GM12801 (cell line): ENCODE measurements around the gene CSNK1G2.

ENCODE experiments used
- CTCF ChIP-seq: IDR thresholded peaks from one replicate; pipeline ENCODE4 v1.5.1; 2011; ENCODE audit warnings: control low read depth; ENCODE audit not compliant: insufficient read length; ENCODE audit errors: extremely low read depth

CSNK1G2 gene

GRCh38 chr19:1953441-1954094 is 12.6 kb downstream of the CSNK1G2 start:
- no peak for TF ChIP-seq CTCF

GRCh38 chr19:1954532-1954933 is 13.6 kb downstream of the CSNK1G2 start:
- TF ChIP-seq CTCF: no peak

GRCh38 chr19:1955171-1956121 is 14.5 kb downstream of the CSNK1G2 start:
- TF ChIP-seq CTCF: no peak

- no peak for TF ChIP-seq CTCF
Measured at GRCh38 chr19:1956122-1956494, 15.1 kb downstream of the CSNK1G2 start.

- no peak for TF ChIP-seq CTCF
Measured at GRCh38 chr19:1956868-1957492, 16.0 kb downstream of the CSNK1G2 start.

GRCh38 chr19:1957562-1958248 is 16.7 kb downstream of the CSNK1G2 start:
- no peak for TF ChIP-seq CTCF
